Kidney (tissue), 14 donors: Measurements from ENCODE around the gene LRFN4. TPM values are rescaled to one million over a fixed set of nuclear protein-coding genes. Genes with fewer than 3 reads are reported as not detected.

Source experiments
- DNase-seq, 5 donors: peaks; one replicate each; pipeline ENCODE4 v3.0.0-alpha.2; 2013 to 2020
- FAIRE-seq: peaks from 2 replicates; lab custom pipeline; 2012; peaks lifted over from hg19 to GRCh38; lab: Jason Lieb, UNC
- H3K27ac ChIP-seq, 2 donors: one replicate each; pipeline ENCODE4 v1.7.0; 2013; ENCODE audit warnings: low read depth in 2 of 2, low read length in 2 of 2, inconsistent platforms in 1 of 2
- H3K27me3 ChIP-seq: one replicate; pipeline ENCODE4 v1.7.1; 2013; ENCODE audit warnings: low read length, inconsistent platforms; ENCODE audit not compliant: control insufficient read depth, insufficient read depth
- H3K36me3 ChIP-seq, 3 donors: one replicate each; pipeline versions ENCODE4 v1.7.0 to v1.7.1; 2013; ENCODE audit warnings: low read length in 3 of 3, control low read depth in 1 of 3, inconsistent platforms in 1 of 3; ENCODE audit not compliant: insufficient read depth in 3 of 3, control insufficient read depth in 2 of 3
- H3K4me1 ChIP-seq, 3 donors: one replicate each; pipeline versions ENCODE4 v1.7.0 to v1.7.1; 2013; ENCODE audit warnings: low read length in 3 of 3, inconsistent platforms in 1 of 3, low read depth in 1 of 3; ENCODE audit not compliant: control insufficient read depth in 2 of 3, insufficient read depth in 2 of 3
- H3K4me3 ChIP-seq, 3 donors: one replicate each; pipeline versions ENCODE4 v1.7.0 to v1.8.1; 2013; ENCODE audit warnings: low read length in 3 of 3, control low read depth in 1 of 3, inconsistent platforms in 1 of 3
- H3K9ac ChIP-seq, 3 donors: one replicate each; pipeline versions ENCODE4 v1.7.0 to v1.7.1; 2013; ENCODE audit warnings: low read length in 3 of 3, control low read depth in 1 of 3, inconsistent platforms in 1 of 3
- H3K9me3 ChIP-seq, 3 donors: one replicate each; pipeline versions ENCODE4 v1.7.0 to v1.7.1; 2013; ENCODE audit warnings: low read length in 3 of 3, control low read depth in 1 of 3, inconsistent platforms in 1 of 3; ENCODE audit not compliant: control insufficient read depth in 2 of 3, insufficient read depth in 1 of 3
- CTCF ChIP-seq: IDR thresholded peaks from 3 replicates; pipeline ENCODE4 v1.5.1; 2012; ENCODE audit warnings: mild to moderate bottlenecking, moderate library complexity, borderline replicate concordance; ENCODE audit not compliant: insufficient read depth; ENCODE audit errors: extremely low read depth
- intact Hi-C: fragments of 100-400 bp; cut with DNase I; formaldehyde crosslinking; loops from one replicate; pipeline ENCODE4 v1.11.1; 2022
- polyA plus RNA-seq: library from polyadenylated mRNA; stranded (reverse); fragments of 350-450 nt; fragmentation: Illumina TruSeq; extraction: RNeasy Lipid Tissue Mini Kit (QIAGEN cat#74804); gene quantifications from one replicate; pipeline ENCODE4 v1.2.3, GENCODE V29; 2014; ENCODE audit warnings: low read depth, low replicate concordance; ENCODE audit not compliant: insufficient read depth
- total RNA-seq: library from RNA; stranded (reverse); fragmentation: NEBNext Ultra II Directional; extraction: Animal tissue kit (Norgen Biotek cat#: 25700); gene quantifications from one replicate; pipeline ENCODE4 v1.2.1, GENCODE V29; 2021
- donor health status: control.
- donor health status: control.
- donor health status: control.
- donor health status: control.
- donor health status: control.
- donor health status: DM: yes; HTN: yes; CAD: no.
- donor health status: Normal renal cell carcinoma (clear cell type).

Gene LRFN4
- total and polyA plus RNA-seq, 2 donors from 2014 or later: 6.8 to 22.3 TPM

GRCh38 chr11:66842896-66843775 lies 13.7 kb upstream of the LRFN4 start, which contains the start of gene RCE1:
Gene RCE1, plus strand, starts transcription at chr11:66843441. Its CDS starts 15 bp downstream, at chr11:66843456.
- peak; percentile 6 for TF ChIP-seq CTCF
- no peak for FAIRE-seq
- H3K36me3 ChIP-seq: peaks cover 0 to 8% (median 5%) of the 10 kb centered on the region in 3 donors
- peak within 1 kb of the TSS; percentile 82 to 96 (median 86) for H3K9ac ChIP-seq
- intact Hi-C loops: no loop called here
- H3K4me1 ChIP-seq: peaks cover 0 to 14% (median 0%) of the 10 kb centered on the region in 3 donors
- peak within 1 kb of the TSS; percentile 96 for H3K27ac ChIP-seq
- peak within 1 kb of the TSS; percentile 83 to 88 (median 86) for H3K4me3 ChIP-seq
- H3K27me3 ChIP-seq: no peaks in the 10 kb centered on the region
- peak; percentile 91 to 97 (median 95) for DNase-seq
- no peaks in the 10 kb centered on the region for H3K9me3 ChIP-seq

GRCh38 chr11:66843776-66844495 lies 12.9 kb upstream of the LRFN4 start:
- peaks cover 0 to 14% (median 0%) of the 10 kb centered on the region in 3 donors for H3K4me1 ChIP-seq
- intact Hi-C loops: no loop called here
- H3K9me3 ChIP-seq: no peaks in the 10 kb centered on the region
- H3K4me3 ChIP-seq: peak overlapping the region; percentile 83 to 88 (median 86)
- FAIRE-seq: no peak
- peak overlapping the region; percentile 87 to 90 for H3K27ac ChIP-seq
- peaks cover 0 to 9% (median 7%) of the 10 kb centered on the region in 3 donors for H3K36me3 ChIP-seq
- H3K9ac ChIP-seq: peak overlapping the region; percentile 82 to 92 (median 86)
- peak in 1 of 5 donors; percentile 88 for DNase-seq
- TF ChIP-seq CTCF: no peak
- H3K27me3 ChIP-seq: no peaks in the 10 kb centered on the region

GRCh38 chr11:66844496-66845142 lies 12.2 kb upstream of the LRFN4 start:
- Histone ChIP-seq H3K9ac (no peak overlapping the region), H3K4me1 (peaks cover 0 to 14% (median 0%) of the 10 kb centered on the region in 3 donors), H3K4me3 (peak overlapping the region in 2 of 3 donors; percentile 83 to 88), H3K27ac (no peak overlapping the region), H3K9me3 (no peaks in the 10 kb centered on the region), H3K27me3 (no peaks in the 10 kb centered on the region), H3K36me3 (peaks cover 0 to 5% (median 2%) of the 10 kb centered on the region in 3 donors)
- no peak for TF ChIP-seq CTCF
- FAIRE-seq (no peak), DNase-seq (peak in 2 of 5 donors; percentile 41 to 60)
- intact Hi-C loops: no loop called here
